ENCODE measurements around the gene TFDP1. TPM values are rescaled to one million over a fixed set of nuclear protein-coding genes. Genes with fewer than 3 reads are reported as not detected.

TFDP1 gene
- total RNA-seq, 1 donor from 2014 or later: 40.0 TPM

DNA sequence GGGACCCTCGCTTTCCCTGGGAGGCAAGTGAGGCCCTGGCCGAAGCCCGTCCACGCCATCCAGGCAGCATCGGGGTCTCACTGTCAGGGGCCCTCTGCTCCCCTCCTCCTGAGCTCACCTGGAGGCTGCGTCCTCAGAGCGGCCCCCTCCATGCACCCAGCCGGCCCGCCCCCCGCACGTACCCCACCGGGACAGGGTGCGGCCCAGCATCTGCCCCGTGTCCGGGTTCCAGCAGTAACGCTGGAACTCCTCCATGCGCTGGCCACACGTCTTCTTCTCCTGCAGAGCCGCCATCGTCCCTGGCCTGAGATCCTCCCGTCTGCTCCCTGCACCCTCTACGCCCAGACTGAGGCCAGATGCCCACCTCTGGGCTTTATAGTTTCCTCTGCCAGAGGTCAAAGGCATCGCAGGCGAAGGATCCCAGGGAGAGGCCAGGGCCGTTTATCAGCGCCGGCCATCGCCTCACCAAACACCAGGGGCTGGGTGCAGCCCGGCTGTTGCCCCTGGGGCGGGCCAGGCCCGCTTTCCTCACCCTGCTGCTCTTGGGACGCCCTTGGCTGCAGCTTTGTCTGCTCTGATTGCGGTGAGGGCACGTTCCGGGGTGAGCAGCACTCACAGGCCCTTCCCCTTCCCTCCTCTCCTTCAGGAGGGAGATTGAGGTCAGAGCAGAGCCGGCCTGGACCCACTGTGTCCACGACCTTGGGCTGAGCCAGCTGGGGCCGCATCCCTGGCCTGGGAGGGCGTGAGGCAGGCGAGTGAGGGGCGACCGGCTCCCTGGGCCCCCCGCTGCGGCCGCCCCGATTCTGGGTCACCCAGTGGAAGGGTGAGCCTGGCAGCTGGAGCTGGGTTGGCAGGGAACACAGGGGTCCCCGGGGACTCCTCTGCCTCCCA lies 73.5 kb downstream of the TFDP1 start, which contains the start of gene ATP4B:
TSS of gene ATP4B (minus strand) at position 348 of the 891 bp plus-strand sequence. CDS start at position 294, 54 bp downstream.
- TF ChIP-seq, protein P1, sequence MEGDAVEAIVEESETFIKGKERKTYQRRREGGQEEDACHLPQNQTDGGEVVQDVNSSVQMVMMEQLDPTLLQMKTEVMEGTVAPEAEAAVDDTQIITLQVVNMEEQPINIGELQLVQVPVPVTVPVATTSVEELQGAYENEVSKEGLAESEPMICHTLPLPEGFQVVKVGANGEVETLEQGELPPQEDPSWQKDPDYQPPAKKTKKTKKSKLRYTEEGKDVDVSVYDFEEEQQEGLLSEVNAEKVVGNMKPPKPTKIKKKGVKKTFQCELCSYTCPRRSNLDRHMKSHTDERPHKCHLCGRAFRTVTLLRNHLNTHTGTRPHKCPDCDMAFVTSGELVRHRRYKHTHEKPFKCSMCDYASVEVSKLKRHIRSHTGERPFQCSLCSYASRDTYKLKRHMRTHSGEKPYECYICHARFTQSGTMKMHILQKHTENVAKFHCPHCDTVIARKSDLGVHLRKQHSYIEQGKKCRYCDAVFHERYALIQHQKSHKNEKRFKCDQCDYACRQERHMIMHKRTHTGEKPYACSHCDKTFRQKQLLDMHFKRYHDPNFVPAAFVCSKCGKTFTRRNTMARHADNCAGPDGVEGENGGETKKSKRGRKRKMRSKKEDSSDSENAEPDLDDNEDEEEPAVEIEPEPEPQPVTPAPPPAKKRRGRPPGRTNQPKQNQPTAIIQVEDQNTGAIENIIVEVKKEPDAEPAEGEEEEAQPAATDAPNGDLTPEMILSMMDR (IDR thresholded peaks at IDR 0.05): no peak
- TF ChIP-seq POLR2AphosphoS5 (IDR thresholded peaks at IDR 0.05; ENCODE audit: insufficient read depth in 1 of 2, low read depth in 1 of 2) (no peak), POLR2A (IDR thresholded peaks at IDR 0.05) (no peak)
- Histone ChIP-seq H3K4me3 (no peak within 1 kb of the TSS), H3K9me3 (no peaks in the 10 kb centered on the region), H3K4me1 (no peaks in the 10 kb centered on the region), H3K27me3 (no peaks in the 10 kb centered on the region), H3K36me3 (no peaks in the 10 kb centered on the region), H3K27ac (no peak within 1 kb of the TSS)
- DNase-seq (ENCODE audit: extremely low spot score in 2 of 2): no peak
- intact Hi-C loops (cut with DNase I): no loop called here

DNA sequence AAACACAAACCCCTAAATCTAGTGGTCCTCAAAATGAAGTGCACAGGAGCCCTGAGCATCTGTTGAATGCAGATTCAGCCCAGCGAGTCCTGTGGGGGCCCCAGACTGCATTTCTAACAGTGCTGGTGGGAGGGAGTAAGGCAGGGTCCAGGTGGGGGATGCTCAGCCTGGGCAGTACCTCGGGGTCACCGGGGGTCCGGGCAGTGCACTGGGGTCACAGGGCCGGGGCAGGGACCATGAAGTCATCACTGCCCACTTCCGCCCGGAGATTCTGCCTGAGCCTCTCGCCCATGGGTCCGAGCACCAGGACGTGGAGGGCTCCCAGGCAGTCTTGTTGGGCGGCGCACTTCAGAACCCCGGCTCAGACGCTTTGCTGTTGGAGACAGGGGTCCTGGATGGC lies 74.3 kb downstream of the TFDP1 start:
- intact Hi-C loops (cut with DNase I): no loop called here
- no peaks in the 10 kb centered on the region for H3K36me3 ChIP-seq
- H3K9me3 ChIP-seq: no peaks in the 10 kb centered on the region
- TF ChIP-seq, protein P1 (IDR thresholded peaks at IDR 0.05): no peak
- TF ChIP-seq POLR2AphosphoS5 (IDR thresholded peaks at IDR 0.05; ENCODE audit: insufficient read depth in 1 of 2, low read depth in 1 of 2) (no peak), POLR2A (IDR thresholded peaks at IDR 0.05) (no peak)
- no peak overlapping the region for H3K27ac ChIP-seq
- no peak for DNase-seq (ENCODE audit: extremely low spot score in 2 of 2)
- H3K4me3 ChIP-seq: no peak overlapping the region
- H3K4me1 ChIP-seq: no peaks in the 10 kb centered on the region
- H3K27me3 ChIP-seq: no peaks in the 10 kb centered on the region

DNA sequence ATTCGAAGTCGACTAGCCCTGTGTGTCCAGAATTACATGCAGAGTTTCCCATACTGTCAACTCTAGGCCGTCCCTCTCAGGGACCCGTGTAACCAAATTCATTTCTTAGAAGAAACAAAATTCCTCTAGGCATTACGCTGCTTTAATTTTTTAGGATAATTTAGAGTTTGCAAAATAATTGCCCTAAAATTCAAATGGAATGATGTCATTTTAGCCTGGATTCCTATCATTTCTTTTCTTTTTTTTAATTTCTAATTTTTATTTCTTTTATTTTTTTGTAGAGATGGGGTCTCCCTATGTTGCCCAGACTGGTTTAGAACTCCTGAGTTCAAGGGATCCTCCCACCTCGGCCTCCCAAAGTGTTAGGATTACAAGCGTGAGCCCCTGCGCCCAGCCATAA lies 74.8 kb downstream of the TFDP1 start:
- DNase-seq (ENCODE audit: extremely low spot score in 2 of 2): no peak
- Histone ChIP-seq H3K27me3 (no peaks in the 10 kb centered on the region), H3K4me3 (no peak overlapping the region), H3K36me3 (no peaks in the 10 kb centered on the region), H3K4me1 (no peaks in the 10 kb centered on the region), H3K9me3 (no peaks in the 10 kb centered on the region), H3K27ac (no peak overlapping the region)
- TF ChIP-seq POLR2AphosphoS5 (IDR thresholded peaks at IDR 0.05; ENCODE audit: insufficient read depth in 1 of 2, low read depth in 1 of 2) (no peak), POLR2A (IDR thresholded peaks at IDR 0.05) (no peak)
- TF ChIP-seq, protein P1 (IDR thresholded peaks at IDR 0.05): no peak
- intact Hi-C loops (cut with DNase I): no loop called here

DNA sequence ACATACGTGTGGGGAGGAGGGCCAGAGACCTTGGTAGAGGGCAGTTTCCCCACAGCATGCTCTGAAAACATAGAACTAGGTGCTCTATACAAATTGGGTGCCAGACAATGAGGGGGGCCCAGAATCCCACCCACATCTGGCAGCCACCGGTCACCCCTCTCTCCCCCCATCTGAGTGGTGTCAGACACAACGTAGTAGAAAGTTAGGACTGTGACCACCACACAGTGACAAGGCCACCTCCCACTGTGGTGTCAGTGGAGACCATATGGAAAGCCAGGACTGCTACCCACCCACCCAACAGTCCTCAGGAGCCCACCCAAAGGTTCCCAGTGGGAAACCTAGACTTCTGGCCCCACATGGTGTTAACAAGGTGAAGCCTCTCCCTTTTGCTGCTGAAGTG lies 75.5 kb downstream of the TFDP1 start:
- DNase-seq (ENCODE audit: extremely low spot score in 2 of 2): no peak
- Histone ChIP-seq H3K27ac (no peak overlapping the region), H3K4me1 (no peaks in the 10 kb centered on the region), H3K9me3 (no peaks in the 10 kb centered on the region), H3K36me3 (no peaks in the 10 kb centered on the region), H3K27me3 (no peaks in the 10 kb centered on the region), H3K4me3 (no peak overlapping the region)
- TF ChIP-seq, protein P1 (IDR thresholded peaks at IDR 0.05): no peak
- no peak for TF ChIP-seq POLR2A (IDR thresholded peaks at IDR 0.05)
- TF ChIP-seq POLR2AphosphoS5 (IDR thresholded peaks at IDR 0.05; ENCODE audit: insufficient read depth in 1 of 2, low read depth in 1 of 2): no peak
- intact Hi-C loops (cut with DNase I): no loop called here

DNA sequence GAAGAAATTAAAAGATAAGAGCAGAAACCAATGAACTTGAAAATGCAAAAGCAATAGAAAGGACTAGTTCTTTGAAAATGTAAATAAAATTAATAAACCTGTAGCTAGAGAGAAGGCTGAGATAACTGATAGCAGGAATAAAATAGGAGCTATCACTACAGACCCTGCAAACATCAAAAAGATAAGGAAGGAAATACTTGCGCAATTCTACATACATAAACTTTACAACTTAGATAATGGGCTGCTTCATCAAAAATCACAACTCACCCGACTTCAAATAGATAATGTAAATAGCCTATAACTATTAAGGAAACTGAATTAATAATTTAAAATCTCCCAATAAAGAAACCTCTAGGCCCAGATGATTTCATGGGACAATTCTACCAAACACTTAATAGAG lies 77.0 kb downstream of the TFDP1 start:
- Histone ChIP-seq H3K27ac (no peak overlapping the region), H3K9me3 (no peaks in the 10 kb centered on the region), H3K4me1 (no peaks in the 10 kb centered on the region), H3K27me3 (no peaks in the 10 kb centered on the region), H3K4me3 (no peak overlapping the region), H3K36me3 (no peaks in the 10 kb centered on the region)
- no peak for DNase-seq (ENCODE audit: extremely low spot score in 2 of 2)
- intact Hi-C loops (cut with DNase I): no loop called here
- TF ChIP-seq POLR2AphosphoS5 (IDR thresholded peaks at IDR 0.05; ENCODE audit: insufficient read depth in 1 of 2, low read depth in 1 of 2) (no peak), POLR2A (IDR thresholded peaks at IDR 0.05) (no peak)
- TF ChIP-seq, protein P1 (IDR thresholded peaks at IDR 0.05): no peak

Data from vagina (tissue), 2 donors.